ENCODE results near the gene ENPP3. TPM values are rescaled to one million over a fixed set of nuclear protein-coding genes. Genes with fewer than 3 reads are reported as not detected.

ENPP3 gene
- polyA plus RNA-seq, 1 of the 3 experiments (the other 2 are of a cell fraction): not detected

DNA sequence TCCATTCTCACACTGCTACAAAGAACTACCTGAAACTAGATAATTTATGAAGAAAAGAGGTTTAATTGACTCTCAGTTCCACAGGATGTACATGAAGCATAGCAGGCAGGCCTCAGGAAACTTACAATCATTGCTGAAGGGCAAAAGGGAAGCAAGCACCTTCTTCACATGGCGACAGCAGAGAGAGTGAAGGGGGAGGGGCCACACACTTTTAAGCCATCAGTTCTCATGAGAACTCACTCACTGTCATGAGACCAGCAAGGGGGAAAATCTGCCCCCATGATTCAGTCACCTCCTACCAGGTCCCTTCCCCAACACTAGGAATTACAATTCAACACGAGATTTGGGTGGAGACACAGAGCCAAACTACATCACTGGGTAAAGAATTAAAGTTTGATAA is 158.3 kb downstream of the ENPP3 start:
- POLR2A ChIA-PET: no interaction called here
- Histone ChIP-seq H3K4me2 (no peak overlapping the region), H3K79me2 (ENCODE audit: insufficient read depth) (no peaks in the 10 kb centered on the region), H3K36me3 (replicated peaks in 1 of 2; ENCODE audit: control insufficient read depth in 1 of 2, insufficient read depth in 2 of 2, low read length in 1 of 2) (no peaks in the 10 kb centered on the region), H3K9ac (no peak overlapping the region), H3K9me3 (no peaks in the 10 kb centered on the region; the same call in 1 of the 2 replicates), H3K4me3 (ENCODE audit: low read depth in 2 of 2, low read length in 1 of 2) (no peak overlapping the region), H3F3A (replicated peaks; ENCODE audit: insufficient read depth) (no peaks in the 10 kb centered on the region), H4K20me1 (ENCODE audit: insufficient read depth) (no peaks in the 10 kb centered on the region), H3K4me1 (ENCODE audit: control insufficient read depth in 1 of 2, insufficient read depth in 2 of 2, low read depth in 1 of 2, low read length in 1 of 2) (no peaks in the 10 kb centered on the region), H3K27ac (ENCODE audit: low read depth in 2 of 2, low read length in 1 of 2) (no peak overlapping the region), H3K9me2 (no peaks in the 10 kb centered on the region), H3K27me3 (ENCODE audit: insufficient read depth) (no peaks in the 10 kb centered on the region; the same call in 1 of the 2 replicates), H2AFZ (ENCODE audit: low read depth) (no peak overlapping the region)
- 15% methylated on average over 2 of the region's 2 CpGs for WGBS (ENCODE audit: low lambda C conversion rate)
- CTCF ChIA-PET: no interaction called here
- TF ChIP-seq, protein P1, sequence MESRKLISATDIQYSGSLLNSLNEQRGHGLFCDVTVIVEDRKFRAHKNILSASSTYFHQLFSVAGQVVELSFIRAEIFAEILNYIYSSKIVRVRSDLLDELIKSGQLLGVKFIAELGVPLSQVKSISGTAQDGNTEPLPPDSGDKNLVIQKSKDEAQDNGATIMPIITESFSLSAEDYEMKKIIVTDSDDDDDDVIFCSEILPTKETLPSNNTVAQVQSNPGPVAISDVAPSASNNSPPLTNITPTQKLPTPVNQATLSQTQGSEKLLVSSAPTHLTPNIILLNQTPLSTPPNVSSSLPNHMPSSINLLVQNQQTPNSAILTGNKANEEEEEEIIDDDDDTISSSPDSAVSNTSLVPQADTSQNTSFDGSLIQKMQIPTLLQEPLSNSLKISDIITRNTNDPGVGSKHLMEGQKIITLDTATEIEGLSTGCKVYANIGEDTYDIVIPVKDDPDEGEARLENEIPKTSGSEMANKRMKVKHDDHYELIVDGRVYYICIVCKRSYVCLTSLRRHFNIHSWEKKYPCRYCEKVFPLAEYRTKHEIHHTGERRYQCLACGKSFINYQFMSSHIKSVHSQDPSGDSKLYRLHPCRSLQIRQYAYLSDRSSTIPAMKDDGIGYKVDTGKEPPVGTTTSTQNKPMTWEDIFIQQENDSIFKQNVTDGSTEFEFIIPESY (IDR thresholded peaks at IDR 0.05; ENCODE audit: borderline replicate concordance, low read depth): no peak
- no peak for TF ChIP-seq FOXJ3 (CRISPR knock-in tag; IDR thresholded peaks at IDR 0.05)
- no peak for TF ChIP-seq FOSL2 (IDR thresholded peaks at IDR 0.05; ENCODE audit: borderline replicate concordance, low read depth)
- no peak for TF ChIP-seq RXRA (IDR thresholded peaks at IDR 0.05; ENCODE audit: borderline replicate concordance, low read depth)
- no peak for TF ChIP-seq NFIC (IDR thresholded peaks at IDR 0.05; ENCODE audit: borderline replicate concordance)
- TF ChIP-seq RFX5 (IDR thresholded peaks at IDR 0.05; ENCODE audit: low read length): no peak
- TF ChIP-seq GATA2 (CRISPR knock-in tag; IDR thresholded peaks at IDR 0.05): no peak
- no peak for TF ChIP-seq MEF2A (IDR thresholded peaks at IDR 0.05; ENCODE audit: borderline replicate concordance, low read depth)
- DNase-seq: no peak

Small RNA genes within 50 kb of the gene (small RNA-seq; reads per million reads assigned to genes)
- gene MIR548H5 (0 reads per million in 7 experiments), gene RNU4-18P (0 to 0.06 (median 0) reads per million in 7 experiments)

Other genes with a start within 250 kb of the ENPP3 start
- gene ARG1, start 64.1 kb upstream of the ENPP3 start, polyA plus RNA-seq (2012; rRNA removed): not detected in 2 replicates
- 10.1 and 14.5 TPM in 2 replicates for gene MED23, start 9.1 kb upstream of the ENPP3 start, polyA plus RNA-seq (2012; rRNA removed)
- not detected in 2 replicates for gene OR2A4, start 64.1 kb downstream of the ENPP3 start, polyA plus RNA-seq (2012; rRNA removed)
- not detected in 2 replicates for gene CTAGE9, start 73.7 kb downstream of the ENPP3 start, polyA plus RNA-seq (2012; rRNA removed)
- not detected in 2 replicates for gene ENPP1, start 170.7 kb downstream of the ENPP3 start, polyA plus RNA-seq (2012; rRNA removed)